K562 (cell line): ENCODE data around the gene DOCK3. TPM values are rescaled to one million over a fixed set of nuclear protein-coding genes. Genes with fewer than 3 reads are reported as not detected.

Source experiments
- ATAC-seq: fragments of 200-7000 bp; cut with Tn5 transposase; 3 replicates; pipeline ENCODE4 v1.9.1; 2020; ENCODE audit warnings: moderate library complexity
- BruUV-seq: library from RNA; stranded (reverse); fragments of 400-500 nt; replicated peaks from 2 replicates; lab custom pipeline; 2021; lab: Mats Ljungman, UMichigan
- CTCF ChIA-PET: fragments of 300-600 bp; formaldehyde crosslinking; extraction: SDS; loops from one replicate; lab custom pipeline; 2021; ENCODE audit warnings: low intra/inter-chr PET ratio; lab: Yijun Ruan, JAX
- POLR2A ChIA-PET: fragments of 300-600, 350-650 bp; sonication (Branson Sonifier 250); formaldehyde crosslinking; extraction: SDS; loops from one replicate; lab custom pipeline; 2021; ENCODE audit warnings: antibody characterized with exemption, inconsistent platforms; lab: Yijun Ruan, JAX
- DNase-seq, 4 experiments: peaks; one replicate each; pipeline versions ENCODE4 v3.0.0 to v3.0.0-alpha.2; 2011 to 2018; ENCODE audit warnings: low spot score in 3 of 4, mixed read lengths in 3 of 4; ENCODE audit errors: extremely low read depth in 1 of 4
- FAIRE-seq: peaks from 2 replicates; lab custom pipeline; 2011; peaks lifted over from hg19 to GRCh38; lab: Jason Lieb, UNC
- H2AFZ ChIP-seq: 2 replicates; pipeline ENCODE4 v1.6.0; 2011; ENCODE audit warnings: low read depth, low read length, control low read depth, inconsistent platforms
- H3K27ac ChIP-seq: fragments of 200-600 bp; 3 replicates; pipeline ENCODE4 v1.8.0; 2011; ENCODE audit warnings: low read depth, mild to moderate bottlenecking, control low read depth, inconsistent platforms, low read length, moderate library complexity, mixed read lengths; ENCODE audit errors: extremely low read depth
- H3K27me3 ChIP-seq, 2 experiments: fragments of 300-600 bp in 1 of 2; 2 replicates in 1 of 2; 3 replicates in 1 of 2; pipeline versions ENCODE4 v1.6.0 to v1.8.0; 2011; ENCODE audit warnings: inconsistent platforms in 2 of 2, low read length in 2 of 2, mild to moderate bottlenecking in 1 of 2, mixed read lengths in 1 of 2, moderate library complexity in 1 of 2; ENCODE audit not compliant: control insufficient read depth in 2 of 2, insufficient read depth in 2 of 2
- H3K36me3 ChIP-seq: fragments of 300-600 bp; 3 replicates; pipeline ENCODE4 v1.8.0; 2011; ENCODE audit warnings: mild to moderate bottlenecking, low read length, inconsistent platforms; ENCODE audit not compliant: control insufficient read depth, insufficient read depth
- H3K4me1 ChIP-seq, 2 experiments: fragments of 200-600 bp in 1 of 2; replicated peaks in 1 of 2; 2 replicates in 1 of 2; 3 replicates in 1 of 2; pipeline versions ENCODE4 v1.5.1 to v1.8.0; 2011; ENCODE audit warnings: inconsistent platforms in 2 of 2, low read length in 2 of 2, mild to moderate bottlenecking in 1 of 2, mixed read lengths in 1 of 2, moderate library complexity in 1 of 2; ENCODE audit not compliant: control insufficient read depth in 2 of 2, insufficient read depth in 2 of 2
- H3K4me2 ChIP-seq: 2 replicates; pipeline ENCODE4 v1.6.1; 2011; ENCODE audit warnings: low read length, control low read depth, inconsistent platforms, mixed read lengths; ENCODE audit not compliant: insufficient read depth
- H3K4me3 ChIP-seq: fragments of 200-600 bp; sonication (generic), shearing (Covaris generic); 2 replicates; pipeline ENCODE4 v1.5.1; 2016; ENCODE audit warnings: control low read depth, inconsistent platforms
- H3K79me2 ChIP-seq: fragments of 200-600 bp; 3 replicates; pipeline ENCODE4 v1.8.0; 2011; ENCODE audit warnings: low read length, inconsistent platforms; ENCODE audit not compliant: control insufficient read depth, insufficient read depth
- H3K9ac ChIP-seq, 2 experiments: 2 replicates each; pipeline versions ENCODE4 v1.6.0 to v1.6.1; 2011; ENCODE audit warnings: low read depth in 2 of 2, low read length in 2 of 2, control low read depth in 1 of 2, inconsistent platforms in 1 of 2, mild to moderate bottlenecking in 1 of 2, mixed read lengths in 1 of 2; ENCODE audit not compliant: insufficient read depth in 1 of 2
- H3K9me1 ChIP-seq: one replicate; pipeline ENCODE4 v1.6.0; 2011; ENCODE audit warnings: inconsistent platforms, mild to moderate bottlenecking, low read length, moderate library complexity; ENCODE audit not compliant: control insufficient read depth, insufficient read depth
- H3K9me3 ChIP-seq: replicated peaks from 2 replicates; pipeline ENCODE4 v1.5.1; 2011; ENCODE audit warnings: low read depth, low read length, inconsistent platforms; ENCODE audit not compliant: control insufficient read depth, insufficient read depth
- H4K20me1 ChIP-seq: replicated peaks from 2 replicates; pipeline ENCODE4 v1.6.1; 2011; ENCODE audit warnings: low read length, inconsistent platforms, mixed read lengths; ENCODE audit not compliant: control insufficient read depth, insufficient read depth
- NR2F6 ChIP-seq: fragments of 450-650 bp; formaldehyde crosslinking; IDR thresholded peaks from 2 replicates; pipeline ENCODE4 v1.4.0; 2020; ENCODE audit warnings: mild to moderate bottlenecking
- PCBP2 ChIP-seq: fragments of 200-400 bp; formaldehyde crosslinking; IDR thresholded peaks from 2 replicates; pipeline ENCODE4 v1.6.1; 2018; ENCODE audit warnings: low read length, low read depth, mild to moderate bottlenecking, moderate library complexity; ENCODE audit not compliant: poor library complexity, severe bottlenecking
- RHOXF2B ChIP-seq: fragments of 250-450 bp; sonication (Bioruptor Pico); conservative IDR thresholded peaks from 2 replicates; pipeline ENCODE4 v1.5.1; 2021
- TSHZ1 ChIP-seq: fragments of 250-450 bp; sonication (Bioruptor Pico); IDR thresholded peaks from 2 replicates; pipeline ENCODE4 v1.4.0; 2020; ENCODE audit warnings: mild to moderate bottlenecking, moderate library complexity
- ZBTB17 ChIP-seq: fragments of 450-650 bp; formaldehyde crosslinking; IDR thresholded peaks from 2 replicates; pipeline ENCODE4 v1.4.0; 2020; ENCODE audit warnings: mild to moderate bottlenecking
- ZFX ChIP-seq: sonication (generic); formaldehyde crosslinking; IDR thresholded peaks from 2 replicates; pipeline ENCODE4 v1.8.0; 2022; ENCODE audit warnings: mild to moderate bottlenecking, missing genetic modification reagents, moderate library complexity
- WGBS: fragments of 100-300 bp; shearing (Covaris generic); methylation state at CpG from one replicate; pipeline ENCODE4 v1.1.6; 2016; ENCODE audit warnings: low coverage, mixed read lengths; ENCODE audit not compliant: insufficient coverage; ENCODE audit errors: missing lambda C conversion rate; 5-methylcytosine and 5-hydroxymethylcytosine counted together
- in situ Hi-C: fragments of 300-500 bp; cut with MboI; formaldehyde crosslinking; loops from 4 replicates; pipeline ENCODE4 v1.15.0; 2018; ENCODE audit warnings: inconsistent platforms, mixed read lengths
- intact Hi-C: fragments of 100-400 bp; cut with micrococcal nuclease; formaldehyde crosslinking; loops from 2 replicates; pipeline ENCODE4 v1.14.2; 2022
- polyA plus RNA-seq, 8 experiments: library from polyadenylated mRNA; depleted of rRNA in 4 of 8; stranded (reverse) in 5 of 8; unstranded in 3 of 8; fragments of >200 nt; fragmentation: Nextera tagmentation in 2 of 8; fragmentation: Illumina TruSeq in 1 of 8; extraction: Ambion mirVana in 2 of 8; extraction: Trizol in 1 of 8; gene quantifications; 2 replicates each; pipeline versions ENCODE4 v1.2.1 to v1.2.3, GENCODE V29; 2011 to 2014; ENCODE audit warnings: inconsistent platforms in 1 of 8, missing spikeins in 1 of 8
- total RNA-seq, 7 experiments: library from RNA; depleted of rRNA in 6 of 7; stranded (reverse); fragments of >200 nt in 6 of 7; fragmentation: Illumina TruSeq in 2 of 7; extraction: Trizol in 2 of 7; gene quantifications; 2 replicates each; pipeline versions ENCODE4 v1.2.1 to v1.2.3, GENCODE V29; 2011 to 2021; ENCODE audit warnings: low replicate concordance in 1 of 7
- TF ChIP-seq, protein P1 (sequence below): sonication (generic); formaldehyde crosslinking; IDR thresholded peaks from 2 replicates; pipeline ENCODE4 v1.8.0; 2023; ENCODE audit warnings: mild to moderate bottlenecking, missing genetic modification reagents
- TF ChIP-seq, protein P2 (sequence below): sonication (generic); formaldehyde crosslinking; IDR thresholded peaks from 2 replicates; pipeline ENCODE4 v1.8.0; 2022; ENCODE audit warnings: mild to moderate bottlenecking, missing genetic modification reagents, borderline replicate concordance
- TF ChIP-seq, protein P3 (sequence below), 2 experiments: fragments of 450-650 bp in 1 of 2; sonication (generic) in 1 of 2; formaldehyde crosslinking; conservative IDR thresholded peaks; 2 replicates each; pipeline versions ENCODE4 v1.4.0 to v1.8.1; 2020 to 2022; ENCODE audit warnings: mild to moderate bottlenecking in 1 of 2, missing genetic modification reagents in 1 of 2

Gene DOCK3
- total and polyA plus RNA-seq, 9 of the 15 experiments (the other 6 are each of a cell fraction or from before 2014, with no cell fraction given), result under 0.01 to 0.03 (median 0.01) TPM; not detected in 4

GRCh38 chr3:50637945-50638344 is 36.8 kb upstream of the DOCK3 start (continued):
- TF ChIP-seq, protein P1, sequence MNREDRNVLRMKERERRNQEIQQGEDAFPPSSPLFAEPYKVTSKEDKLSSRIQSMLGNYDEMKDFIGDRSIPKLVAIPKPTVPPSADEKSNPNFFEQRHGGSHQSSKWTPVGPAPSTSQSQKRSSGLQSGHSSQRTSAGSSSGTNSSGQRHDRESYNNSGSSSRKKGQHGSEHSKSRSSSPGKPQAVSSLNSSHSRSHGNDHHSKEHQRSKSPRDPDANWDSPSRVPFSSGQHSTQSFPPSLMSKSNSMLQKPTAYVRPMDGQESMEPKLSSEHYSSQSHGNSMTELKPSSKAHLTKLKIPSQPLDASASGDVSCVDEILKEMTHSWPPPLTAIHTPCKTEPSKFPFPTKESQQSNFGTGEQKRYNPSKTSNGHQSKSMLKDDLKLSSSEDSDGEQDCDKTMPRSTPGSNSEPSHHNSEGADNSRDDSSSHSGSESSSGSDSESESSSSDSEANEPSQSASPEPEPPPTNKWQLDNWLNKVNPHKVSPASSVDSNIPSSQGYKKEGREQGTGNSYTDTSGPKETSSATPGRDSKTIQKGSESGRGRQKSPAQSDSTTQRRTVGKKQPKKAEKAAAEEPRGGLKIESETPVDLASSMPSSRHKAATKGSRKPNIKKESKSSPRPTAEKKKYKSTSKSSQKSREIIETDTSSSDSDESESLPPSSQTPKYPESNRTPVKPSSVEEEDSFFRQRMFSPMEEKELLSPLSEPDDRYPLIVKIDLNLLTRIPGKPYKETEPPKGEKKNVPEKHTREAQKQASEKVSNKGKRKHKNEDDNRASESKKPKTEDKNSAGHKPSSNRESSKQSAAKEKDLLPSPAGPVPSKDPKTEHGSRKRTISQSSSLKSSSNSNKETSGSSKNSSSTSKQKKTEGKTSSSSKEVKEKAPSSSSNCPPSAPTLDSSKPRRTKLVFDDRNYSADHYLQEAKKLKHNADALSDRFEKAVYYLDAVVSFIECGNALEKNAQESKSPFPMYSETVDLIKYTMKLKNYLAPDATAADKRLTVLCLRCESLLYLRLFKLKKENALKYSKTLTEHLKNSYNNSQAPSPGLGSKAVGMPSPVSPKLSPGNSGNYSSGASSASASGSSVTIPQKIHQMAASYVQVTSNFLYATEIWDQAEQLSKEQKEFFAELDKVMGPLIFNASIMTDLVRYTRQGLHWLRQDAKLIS (CRISPR knock-in tag), result no peak
- TF ChIP-seq ZFX (CRISPR knock-in tag), result no peak
- no peak for TF ChIP-seq ZBTB17 (CRISPR knock-in tag)

DNA sequence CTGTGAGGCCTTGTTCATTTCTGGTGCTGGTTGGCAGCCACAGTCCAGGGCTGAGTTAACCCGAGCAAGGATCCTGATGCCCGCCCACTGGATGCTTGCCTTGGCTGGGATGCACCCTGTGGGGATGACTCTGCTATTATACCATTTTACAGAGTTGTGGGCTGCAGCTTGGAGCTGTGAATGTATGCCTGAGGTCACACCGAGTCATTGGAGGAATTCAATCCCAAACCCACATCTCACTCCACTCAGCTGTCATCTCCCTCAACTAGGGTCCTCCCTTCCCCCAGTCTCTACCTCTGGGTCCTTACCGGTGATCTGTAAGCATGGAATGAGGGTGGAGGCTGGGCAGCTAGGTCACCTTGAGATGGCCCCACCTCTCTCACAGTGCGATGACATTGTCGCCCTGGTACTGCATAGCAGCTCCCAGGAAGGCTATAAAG is 35.7 kb upstream of the DOCK3 start:
- intact Hi-C loops (no loop called here), in situ Hi-C loops (loop anchor here (25.0 kb wide), 1 partner anchor 1048 kb away; no protein-coding TSS in a partner anchor)
- no peak overlapping the region for H2AFZ ChIP-seq
- H3K36me3 ChIP-seq, result peaks cover 42% of the 10 kb centered on the region; the same call in 2 of the 3 replicates
- 85% methylated on average over 4 of the region's 6 CpGs for WGBS
- no peaks in the 10 kb centered on the region for H3K9me3 ChIP-seq
- no peaks in the 10 kb centered on the region; a peak in 1 of 5 replicates for H3K4me1 ChIP-seq
- H3K79me2 ChIP-seq, result no peaks in the 10 kb centered on the region; the same call in 2 of the 3 replicates
- no peak overlapping the region for H3K9ac ChIP-seq
- no peak overlapping the region for H3K27ac ChIP-seq
- H3K9me1 ChIP-seq, result peaks cover 5% of the 10 kb centered on the region
- FAIRE-seq (no peak), DNase-seq (no peak), ATAC-seq (no peak)
- BruUV-seq, result no TSS peak
- H3K4me3 ChIP-seq, result no peak overlapping the region
- ChIA-PET POLR2A (no interaction called here), CTCF (no interaction called here)
- H4K20me1 ChIP-seq, result peaks cover 5% of the 10 kb centered on the region; the same call in 1 of the 2 replicates
- no peaks in the 10 kb centered on the region for H3K27me3 ChIP-seq
- no peak overlapping the region for H3K4me2 ChIP-seq
- TF ChIP-seq PCBP2 (no peak), RHOXF2B (CRISPR knock-in tag) (no peak), NR2F6 (no peak), TSHZ1 (no peak)
- TF ChIP-seq, protein P2, sequence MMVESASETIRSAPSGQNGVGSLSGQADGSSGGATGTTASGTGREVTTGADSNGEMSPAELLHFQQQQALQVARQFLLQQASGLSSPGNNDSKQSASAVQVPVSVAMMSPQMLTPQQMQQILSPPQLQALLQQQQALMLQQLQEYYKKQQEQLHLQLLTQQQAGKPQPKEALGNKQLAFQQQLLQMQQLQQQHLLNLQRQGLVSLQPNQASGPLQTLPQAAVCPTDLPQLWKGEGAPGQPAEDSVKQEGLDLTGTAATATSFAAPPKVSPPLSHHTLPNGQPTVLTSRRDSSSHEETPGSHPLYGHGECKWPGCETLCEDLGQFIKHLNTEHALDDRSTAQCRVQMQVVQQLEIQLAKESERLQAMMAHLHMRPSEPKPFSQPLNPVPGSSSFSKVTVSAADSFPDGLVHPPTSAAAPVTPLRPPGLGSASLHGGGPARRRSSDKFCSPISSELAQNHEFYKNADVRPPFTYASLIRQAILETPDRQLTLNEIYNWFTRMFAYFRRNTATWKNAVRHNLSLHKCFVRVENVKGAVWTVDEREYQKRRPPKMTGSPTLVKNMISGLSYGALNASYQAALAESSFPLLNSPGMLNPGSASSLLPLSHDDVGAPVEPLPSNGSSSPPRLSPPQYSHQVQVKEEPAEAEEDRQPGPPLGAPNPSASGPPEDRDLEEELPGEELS (CRISPR knock-in tag), result no peak
- TF ChIP-seq, protein P3, sequence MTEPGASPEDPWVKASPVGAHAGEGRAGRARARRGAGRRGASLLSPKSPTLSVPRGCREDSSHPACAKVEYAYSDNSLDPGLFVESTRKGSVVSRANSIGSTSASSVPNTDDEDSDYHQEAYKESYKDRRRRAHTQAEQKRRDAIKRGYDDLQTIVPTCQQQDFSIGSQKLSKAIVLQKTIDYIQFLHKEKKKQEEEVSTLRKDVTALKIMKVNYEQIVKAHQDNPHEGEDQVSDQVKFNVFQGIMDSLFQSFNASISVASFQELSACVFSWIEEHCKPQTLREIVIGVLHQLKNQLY (CRISPR knock-in tag; conservative IDR thresholded peaks at IDR 0.05), result no peak
